GM18520 (cell line): ENCODE measurements around the gene YIF1A.

Source experiments
- ATAC-seq: cut with Tn5 transposase; IDR thresholded peaks from one replicate; pipeline ENCODE4 v1.9.1; 2021; ENCODE audit not compliant: unreplicated experiment

The YIF1A gene, protein sequence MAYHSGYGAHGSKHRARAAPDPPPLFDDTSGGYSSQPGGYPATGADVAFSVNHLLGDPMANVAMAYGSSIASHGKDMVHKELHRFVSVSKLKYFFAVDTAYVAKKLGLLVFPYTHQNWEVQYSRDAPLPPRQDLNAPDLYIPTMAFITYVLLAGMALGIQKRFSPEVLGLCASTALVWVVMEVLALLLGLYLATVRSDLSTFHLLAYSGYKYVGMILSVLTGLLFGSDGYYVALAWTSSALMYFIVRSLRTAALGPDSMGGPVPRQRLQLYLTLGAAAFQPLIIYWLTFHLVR

GRCh38 chr11:66288671-66289547 is at the start of gene YIF1A:
Gene YIF1A (minus strand): TSS chr11:66289143. CDS start chr11:66288985, 158 bp downstream.
- ATAC-seq, result peak; percentile 94

DNA sequence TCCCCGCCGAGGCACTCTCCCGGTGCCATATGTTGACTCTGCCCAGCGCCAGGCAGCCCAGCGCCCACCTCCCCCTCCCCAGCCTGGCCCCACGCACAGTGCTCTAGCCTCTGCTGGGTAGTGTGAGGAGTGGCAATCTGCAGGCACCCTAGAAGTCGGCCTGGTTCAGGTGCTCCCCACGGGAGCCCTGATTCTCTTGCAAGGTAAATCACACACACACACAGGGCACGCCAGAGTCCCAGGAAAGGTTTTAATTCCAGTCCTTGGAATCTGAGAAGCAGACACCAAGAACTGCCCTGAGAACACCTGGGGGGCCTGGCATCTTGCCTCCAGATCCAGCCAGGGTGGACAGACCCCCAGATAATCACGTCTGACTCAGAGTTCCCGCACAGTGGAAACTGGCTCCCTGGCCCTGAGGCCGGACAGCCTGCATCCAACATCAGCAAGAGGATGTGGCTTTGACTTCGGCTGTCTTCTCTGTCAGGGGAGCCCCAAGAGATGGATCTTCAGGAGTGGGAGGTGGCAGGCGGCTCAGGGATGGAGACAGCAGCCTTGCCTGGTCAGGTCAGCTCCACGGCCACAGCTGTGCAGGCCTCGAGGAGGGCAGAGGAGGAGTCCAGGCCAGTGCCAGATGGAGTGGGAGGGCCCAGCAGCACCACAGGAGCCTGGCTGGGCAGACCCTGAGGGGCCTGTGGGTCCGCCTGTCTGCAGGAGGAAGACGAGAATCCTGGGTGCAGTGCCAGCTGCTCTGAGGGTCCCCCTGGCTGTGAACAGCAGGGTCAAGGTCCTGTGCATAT is 48.4 kb upstream of the YIF1A start:
- ATAC-seq, result no peak

GRCh38 chr11:66336234-66337102 is 47.5 kb upstream of the YIF1A start, which contains the start of gene RIN1:
Gene RIN1 (minus strand): TSS chr11:66336434. CDS start chr11:66336402, 32 bp downstream.
- peak; percentile 63 for ATAC-seq

- ATAC-seq, result no peak
Measured at GRCh38 chr11:66335531-66336233, 46.7 kb upstream of the YIF1A start.

GRCh38 chr11:66334605-66335442 is 45.9 kb upstream of the YIF1A start:
- ATAC-seq, result no peak

DNA sequence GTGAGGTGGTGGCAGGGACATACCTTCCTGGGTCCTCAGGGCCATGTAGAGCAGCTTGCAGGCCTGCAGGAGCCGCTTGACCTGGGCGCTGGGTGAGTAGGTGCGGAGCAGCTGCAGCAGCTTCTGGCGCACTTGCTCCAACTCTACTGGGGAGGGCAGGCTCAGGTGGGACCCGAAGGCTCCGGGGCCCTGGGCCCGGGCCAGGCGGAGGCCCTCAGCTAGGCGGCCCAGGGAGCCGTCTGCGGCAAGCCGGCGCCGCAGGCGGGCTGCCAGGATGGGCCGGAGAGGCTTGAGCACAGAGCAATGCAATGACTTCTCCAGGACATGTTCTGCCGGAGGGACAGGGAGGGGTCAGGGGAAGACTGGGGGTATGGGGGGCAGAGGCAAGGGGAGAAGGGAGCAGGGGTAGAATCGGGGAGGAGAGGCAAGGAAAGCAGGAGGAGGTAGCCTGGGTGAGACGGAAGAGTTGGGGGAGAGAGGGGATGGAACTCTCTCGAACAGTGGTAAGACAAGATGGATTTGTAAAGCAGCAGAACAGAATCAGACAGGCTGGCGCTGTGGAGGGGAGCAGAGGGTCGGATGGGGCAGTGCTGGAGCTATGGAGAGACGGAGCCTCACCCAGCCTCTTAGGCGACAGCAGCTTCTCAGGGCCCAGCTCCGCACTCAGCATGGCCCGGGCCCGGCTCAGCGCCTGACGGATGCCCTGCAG is 45.1 kb upstream of the YIF1A start:
- no peak for ATAC-seq

DNA sequence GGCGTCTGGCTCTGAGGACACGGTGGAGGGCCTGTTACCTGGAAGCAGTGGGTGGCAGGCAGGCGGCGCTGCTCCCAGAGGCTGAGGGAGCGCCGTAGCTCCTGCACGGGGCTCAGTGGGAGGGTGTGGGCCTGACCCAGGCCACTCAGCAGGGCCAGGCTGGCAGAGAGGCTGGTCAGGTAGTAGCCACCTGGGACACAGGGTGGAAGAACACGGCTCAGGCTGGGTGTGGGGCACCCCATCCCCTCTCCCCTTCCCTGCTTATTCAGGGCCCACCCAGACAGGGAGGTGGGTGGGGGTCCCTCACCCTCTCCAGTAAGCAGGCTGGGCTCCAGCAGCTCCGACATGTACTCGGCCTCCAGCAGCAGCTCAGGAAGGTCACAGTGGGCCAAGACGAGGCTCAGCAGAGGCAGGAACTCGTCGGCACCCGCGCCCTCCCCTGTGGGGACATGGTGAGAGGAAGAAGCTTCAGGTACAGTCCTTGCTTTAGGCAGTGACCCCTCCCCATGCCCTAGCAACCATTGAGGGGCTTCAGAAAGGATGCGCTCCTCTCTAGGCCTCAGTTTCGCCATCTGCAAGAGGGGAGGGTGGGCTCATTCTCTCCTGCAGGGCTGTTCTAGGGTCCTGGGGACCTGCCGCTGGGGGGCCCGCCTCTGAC is 44.4 kb upstream of the YIF1A start:
- no peak for ATAC-seq

- ATAC-seq, result no peak
Measured at GRCh38 chr11:66332371-66333219, 43.7 kb upstream of the YIF1A start.

DNA sequence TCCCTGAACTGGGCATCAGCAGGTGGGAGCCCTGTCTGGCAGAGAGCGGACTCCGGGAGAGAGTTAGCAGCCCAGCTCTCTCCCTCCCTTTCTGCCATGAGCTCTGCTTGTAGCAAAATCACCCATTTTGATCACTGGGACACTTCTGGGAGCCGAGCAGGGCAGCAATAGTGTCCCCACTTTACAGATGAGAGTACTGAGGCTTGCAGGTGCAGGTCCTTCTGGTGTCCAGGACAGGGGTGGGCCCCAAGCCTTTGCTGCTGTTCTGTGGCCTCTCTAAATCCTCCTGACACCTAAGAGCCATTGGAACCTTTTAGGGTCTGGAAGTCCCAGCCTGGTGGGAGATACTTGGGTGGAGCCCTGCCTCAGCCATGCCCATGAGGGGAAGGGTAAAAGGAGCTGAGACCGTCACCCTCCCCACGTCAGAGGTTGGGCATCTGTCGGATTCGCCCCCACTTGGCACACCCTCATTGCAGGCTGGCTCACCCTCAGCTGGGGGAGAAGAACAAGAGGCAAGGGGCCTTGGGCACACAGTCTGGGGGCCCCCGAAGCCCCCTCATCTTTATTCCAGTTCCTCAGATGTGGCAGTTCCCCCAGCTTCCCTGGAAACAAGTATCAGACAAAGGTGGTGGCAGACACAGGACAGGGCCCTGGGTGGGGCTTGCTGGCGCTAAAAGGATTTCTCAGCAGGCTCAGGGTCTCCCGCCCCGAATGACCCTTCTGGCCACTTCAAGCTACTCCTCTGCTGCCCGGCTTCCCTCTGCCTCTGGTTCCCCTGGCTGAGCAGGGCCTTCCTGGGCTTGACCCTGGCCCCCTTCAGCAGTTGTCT is 42.8 kb upstream of the YIF1A start:
- ATAC-seq, result no peak

DNA sequence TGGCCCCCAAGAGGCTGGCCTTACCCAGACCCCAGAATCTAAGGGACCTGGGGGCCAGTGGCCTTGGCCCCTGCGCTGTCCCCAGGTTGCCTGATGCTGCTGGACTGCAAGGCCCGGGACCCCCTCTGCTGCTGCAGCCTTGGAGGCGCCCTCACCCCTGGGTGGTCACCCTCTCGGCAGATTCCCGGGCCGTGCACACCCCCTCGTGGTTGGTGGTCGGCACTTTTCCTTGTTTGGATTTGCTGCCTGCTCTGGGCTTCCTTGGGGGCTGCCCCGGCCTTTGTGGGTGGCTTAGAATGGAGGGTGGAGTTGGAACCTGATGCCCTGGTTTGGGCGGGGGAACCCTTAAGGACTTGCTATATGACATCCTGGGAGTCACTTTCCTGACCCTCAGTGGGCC is 42.0 kb upstream of the YIF1A start:
- ATAC-seq, result no peak

DNA sequence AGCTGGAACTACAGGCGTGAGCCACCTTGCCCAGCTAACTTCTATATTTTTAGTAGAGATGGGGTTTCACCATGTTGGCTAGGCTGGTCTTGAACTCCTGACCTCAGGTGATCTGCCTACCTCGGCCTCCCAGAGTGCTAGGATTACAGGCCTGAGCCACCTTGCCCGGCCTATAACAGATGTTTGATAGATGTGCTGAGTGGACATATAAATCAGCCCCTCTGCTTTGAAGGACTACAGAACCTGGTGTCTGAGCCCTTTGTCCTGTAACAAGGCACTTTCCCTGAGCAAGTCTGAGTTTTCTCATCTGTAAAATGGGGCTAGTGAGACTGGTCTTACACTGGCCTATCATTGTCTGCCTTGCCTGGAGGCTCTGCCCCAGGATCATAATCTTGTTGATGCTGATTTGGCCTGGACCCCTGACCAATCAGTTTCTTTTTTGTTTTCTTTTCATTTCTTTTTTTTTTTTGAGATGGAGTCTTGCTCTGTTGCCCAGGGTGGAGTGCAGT is 40.3 kb upstream of the YIF1A start:
- ATAC-seq, result no peak

GRCh38 chr11:66328302-66329144 is 39.6 kb upstream of the YIF1A start:
- ATAC-seq, result no peak

GRCh38 chr11:66328031-66328301 is 39.0 kb upstream of the YIF1A start:
- ATAC-seq, result no peak

- ATAC-seq, result no peak
Measured at GRCh38 chr11:66327171-66328030, 38.5 kb upstream of the YIF1A start.
